ENCODE measurements around the gene FNDC3B. TPM values are rescaled to one million over a fixed set of nuclear protein-coding genes. Genes with fewer than 3 reads are reported as not detected.

FNDC3B gene
- total and polyA plus RNA-seq, 2 donors (not counting 1 experiment from before 2014, with no cell fraction given): 1.2 to 9.2 TPM

GRCh38 chr3:172166261-172166660 lies 126.9 kb downstream of the FNDC3B start:
- TF ChIP-seq EZH2 (IDR thresholded peaks at IDR 0.05; ENCODE audit: borderline replicate concordance, insufficient read depth, low read depth, low read length, poor library complexity, severe bottlenecking) (no peak), CTCF (IDR thresholded peaks at IDR 0.05) (no peak)
- WGBS (ENCODE audit: insufficient coverage): 93% methylated on average over 4 of the region's 6 CpGs
- ATAC-seq (ENCODE audit: low read depth) (no peak), DNase-seq (no peak)
- no peak overlapping the region for H3K4me3 Mint-ChIP-seq
- no peak overlapping the region for H3K27ac ChIP-seq (ENCODE audit: low read length in 2 of 2)
- no peak overlapping the region for H3K9ac ChIP-seq (ENCODE audit: low read length)
- H3K27me3 Mint-ChIP-seq: no peaks in the 10 kb centered on the region
- ChIA-PET POLR2A (no interaction called here), CTCF (no interaction called here)
- H3K4me3 ChIP-seq (ENCODE audit: control extremely low read depth in 1 of 5, extremely low read depth in 1 of 5, insufficient read depth in 1 of 5, low read depth in 2 of 5, low read length in 4 of 5): no peak overlapping the region
- no peaks in the 10 kb centered on the region for H3K9me3 ChIP-seq (ENCODE audit: control extremely low read depth in 1 of 3, control insufficient read depth in 2 of 3, insufficient read depth in 1 of 3, low read length in 2 of 3)
- H3K4me2 ChIP-seq (replicated peaks; ENCODE audit: low read depth, low read length, poor library complexity, severe bottlenecking): no peak overlapping the region
- H3K9me3 Mint-ChIP-seq (ENCODE audit: insufficient read depth): no peaks in the 10 kb centered on the region
- no peaks in the 10 kb centered on the region for H3K27me3 ChIP-seq (replicated peaks in 1 of 4; ENCODE audit: control extremely low read depth in 1 of 4, control insufficient read depth in 3 of 4, insufficient read depth in 4 of 4, low read length in 3 of 4)
- intact Hi-C loops (cut with micrococcal nuclease): no loop called here
- no peak overlapping the region for H2AFZ ChIP-seq (ENCODE audit: insufficient read depth, low read depth, low read length, poor library complexity, severe bottlenecking)
- H3K79me2 ChIP-seq (ENCODE audit: control insufficient read depth, insufficient read depth, low read length): no peaks in the 10 kb centered on the region
- H3K4me1 Mint-ChIP-seq: no peaks in the 10 kb centered on the region
- H3K4me1 ChIP-seq (ENCODE audit: control insufficient read depth in 2 of 2, insufficient read depth in 2 of 2, low read length in 2 of 2): no peaks in the 10 kb centered on the region
- no peaks in the 10 kb centered on the region for H4K20me1 ChIP-seq (ENCODE audit: control insufficient read depth, insufficient read depth, low read length, poor library complexity, severe bottlenecking)
- H3K36me3 ChIP-seq (replicated peaks in 1 of 2; ENCODE audit: control extremely low read depth in 1 of 2, control insufficient read depth in 1 of 2, extremely low read depth in 1 of 2, insufficient read depth in 2 of 2, low read length in 1 of 2): no peaks in the 10 kb centered on the region
- H3K27ac Mint-ChIP-seq: no peak overlapping the region

GRCh38 chr3:172166890-172167289 lies 127.5 kb downstream of the FNDC3B start:
- Histone ChIP-seq H3K4me1 (ENCODE audit: control insufficient read depth in 2 of 2, insufficient read depth in 2 of 2, low read length in 2 of 2) (no peaks in the 10 kb centered on the region), H3K9me3 (ENCODE audit: control extremely low read depth in 1 of 3, control insufficient read depth in 2 of 3, insufficient read depth in 1 of 3, low read length in 2 of 3) (no peaks in the 10 kb centered on the region), H3K27ac (ENCODE audit: low read length in 2 of 2) (no peak overlapping the region), H3K9ac (ENCODE audit: low read length) (no peak overlapping the region), H3K79me2 (ENCODE audit: control insufficient read depth, insufficient read depth, low read length) (no peaks in the 10 kb centered on the region), H2AFZ (ENCODE audit: insufficient read depth, low read depth, low read length, poor library complexity, severe bottlenecking) (no peak overlapping the region), H3K36me3 (replicated peaks in 1 of 2; ENCODE audit: control extremely low read depth in 1 of 2, control insufficient read depth in 1 of 2, extremely low read depth in 1 of 2, insufficient read depth in 2 of 2, low read length in 1 of 2) (no peaks in the 10 kb centered on the region), H3K4me2 (replicated peaks; ENCODE audit: low read depth, low read length, poor library complexity, severe bottlenecking) (no peak overlapping the region), H4K20me1 (ENCODE audit: control insufficient read depth, insufficient read depth, low read length, poor library complexity, severe bottlenecking) (no peaks in the 10 kb centered on the region), H3K4me3 (ENCODE audit: control extremely low read depth in 1 of 5, extremely low read depth in 1 of 5, insufficient read depth in 1 of 5, low read depth in 2 of 5, low read length in 4 of 5) (no peak overlapping the region), H3K27me3 (replicated peaks in 1 of 4; ENCODE audit: control extremely low read depth in 1 of 4, control insufficient read depth in 3 of 4, insufficient read depth in 4 of 4, low read length in 3 of 4) (no peaks in the 10 kb centered on the region)
- Mint-ChIP-seq H3K27ac (no peak overlapping the region), H3K4me1 (no peaks in the 10 kb centered on the region), H3K9me3 (ENCODE audit: insufficient read depth) (no peaks in the 10 kb centered on the region), H3K4me3 (no peak overlapping the region), H3K27me3 (no peaks in the 10 kb centered on the region)
- WGBS (ENCODE audit: insufficient coverage): 100% methylated on average over 2 of the region's 9 CpGs
- ChIA-PET CTCF (no interaction called here), POLR2A (no interaction called here)
- intact Hi-C loops (cut with micrococcal nuclease): no loop called here
- TF ChIP-seq CTCF (IDR thresholded peaks at IDR 0.05): no peak
- no peak for TF ChIP-seq EZH2 (IDR thresholded peaks at IDR 0.05; ENCODE audit: borderline replicate concordance, insufficient read depth, low read depth, low read length, poor library complexity, severe bottlenecking)
- DNase-seq (no peak), ATAC-seq (ENCODE audit: low read depth) (no peak)

Measured in B cell (primary cell).